HG03103 (cell line): ENCODE data around the gene TUBD1.
"Not testable (repeated sequence)": the region's sequence is repeated elsewhere in the genome, so short reads cannot be mapped to it uniquely, and the experiment has no call there.

Experiments
- ATAC-seq: cut with Tn5 transposase; IDR thresholded peaks from one replicate; pipeline ENCODE4 v1.9.1; 2021; ENCODE audit warnings: low read depth; ENCODE audit not compliant: unreplicated experiment

Gene TUBD1

DNA sequence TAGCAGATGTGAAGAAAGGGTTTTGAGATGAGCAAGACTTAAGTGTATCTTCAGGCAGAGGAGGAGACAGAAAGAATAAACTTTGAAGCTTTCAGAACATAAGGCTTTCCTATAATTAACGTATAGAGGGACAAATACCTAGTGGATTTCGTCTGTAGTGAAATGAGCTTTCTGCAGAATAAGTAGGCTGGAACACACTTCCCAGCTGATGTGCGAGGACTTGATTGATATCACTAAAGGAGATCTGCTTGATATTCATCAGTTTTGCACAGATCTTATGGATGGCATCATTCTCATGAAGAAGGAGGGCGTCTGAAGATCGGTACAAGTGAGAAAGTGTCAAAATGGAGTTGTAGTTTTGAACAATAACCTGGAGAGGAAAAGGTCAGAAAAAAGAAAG is 14.8 kb downstream of the TUBD1 start:
- no peak for ATAC-seq

DNA sequence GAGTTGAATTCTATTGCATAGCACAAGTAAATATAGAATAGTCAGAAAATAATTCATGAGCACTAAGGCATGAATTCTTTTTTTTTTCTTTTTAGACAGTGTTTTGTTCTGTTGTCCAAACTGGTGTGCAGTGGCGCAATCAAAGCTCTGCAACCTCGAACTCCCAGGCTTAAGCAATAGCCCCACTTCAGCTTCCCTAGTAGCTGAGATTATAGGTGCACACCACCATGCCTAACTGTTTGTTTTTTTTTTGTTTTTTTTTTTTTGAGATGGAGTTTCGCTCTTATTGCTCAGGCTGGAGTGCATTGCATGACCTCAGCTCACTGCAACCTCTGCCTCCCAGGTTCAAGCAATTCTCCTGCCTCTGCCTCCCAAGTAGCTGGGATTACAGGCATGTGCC is 16.6 kb downstream of the TUBD1 start:
- ATAC-seq, result no peak

DNA sequence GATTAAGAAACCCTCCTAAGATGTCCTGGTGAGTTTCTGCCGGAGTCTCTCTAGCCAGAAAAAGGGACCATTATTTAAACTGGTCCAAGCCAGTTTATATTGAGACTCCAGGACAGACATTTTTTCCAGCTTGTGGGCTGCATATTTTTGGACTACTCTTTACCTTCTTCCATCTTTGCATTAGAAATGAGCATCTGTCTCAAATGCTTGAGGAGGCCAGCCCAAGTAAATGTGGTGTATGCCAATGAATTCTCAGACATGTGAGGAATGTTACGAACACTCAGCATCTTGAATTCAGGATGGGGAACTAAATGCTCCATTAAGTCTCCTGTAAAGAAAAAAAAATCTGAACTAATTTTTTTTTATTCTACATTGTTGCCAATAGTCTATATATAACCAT is 18.4 kb downstream of the TUBD1 start:
- ATAC-seq, result no peak

DNA sequence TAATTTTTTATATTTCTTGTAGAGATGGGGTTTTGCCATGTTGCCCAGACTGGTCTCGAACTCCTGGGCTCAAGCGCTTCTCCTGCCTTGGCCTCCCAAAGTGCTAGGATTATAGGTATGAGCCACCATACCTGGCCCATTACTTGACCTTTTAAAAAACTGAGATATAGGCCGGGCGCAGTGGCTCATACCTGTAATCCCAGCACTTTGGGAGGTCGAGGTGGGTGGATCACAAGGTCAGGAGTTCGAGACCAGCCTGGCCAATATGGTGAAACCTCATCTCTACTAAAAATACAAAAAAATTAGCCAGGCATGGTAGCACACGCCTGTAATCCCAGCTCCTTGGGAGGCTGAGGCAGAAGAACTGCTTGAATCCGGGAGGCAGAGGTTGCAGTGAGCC is 19.3 kb downstream of the TUBD1 start:
- ATAC-seq, result not testable (repeated sequence)

DNA sequence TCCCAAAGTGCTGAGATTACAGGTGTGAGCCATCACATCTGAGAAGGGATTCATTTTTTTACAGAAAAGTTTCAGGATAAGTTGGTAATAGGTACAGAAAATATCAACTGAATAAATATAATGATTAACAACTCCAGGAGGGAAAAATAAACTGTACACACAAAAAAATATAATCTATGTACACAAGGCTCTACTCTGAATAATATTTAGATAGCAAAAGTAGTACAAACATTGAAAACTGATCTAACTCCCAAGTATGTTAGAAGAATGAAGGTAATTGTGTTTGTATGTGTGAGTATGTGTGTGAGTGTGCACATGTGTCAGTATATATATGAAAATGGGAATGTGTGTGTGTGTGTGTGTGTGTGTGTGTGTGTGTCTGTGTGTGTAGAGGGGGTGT is 20.4 kb downstream of the TUBD1 start:
- no peak for ATAC-seq

DNA sequence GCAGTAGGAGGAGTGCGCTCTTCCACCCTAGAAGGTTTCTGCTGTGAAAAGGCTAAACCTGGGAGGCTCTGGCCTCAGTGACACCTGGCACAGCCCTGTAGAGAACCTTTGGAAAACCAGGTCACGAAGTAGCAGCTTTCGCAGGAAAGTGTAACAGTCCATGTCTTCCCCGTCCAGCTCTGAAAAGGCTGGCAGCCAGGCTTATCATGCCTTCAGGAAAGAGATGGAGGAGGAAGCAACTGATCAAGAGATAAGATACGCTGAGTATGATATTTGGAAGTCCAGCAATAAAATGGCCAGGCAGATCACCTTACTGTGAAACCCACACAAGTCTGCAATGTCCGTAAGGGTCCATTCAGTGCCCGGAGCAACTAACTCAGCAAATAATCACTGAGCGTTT is 22.3 kb downstream of the TUBD1 start:
- ATAC-seq, result no peak

DNA sequence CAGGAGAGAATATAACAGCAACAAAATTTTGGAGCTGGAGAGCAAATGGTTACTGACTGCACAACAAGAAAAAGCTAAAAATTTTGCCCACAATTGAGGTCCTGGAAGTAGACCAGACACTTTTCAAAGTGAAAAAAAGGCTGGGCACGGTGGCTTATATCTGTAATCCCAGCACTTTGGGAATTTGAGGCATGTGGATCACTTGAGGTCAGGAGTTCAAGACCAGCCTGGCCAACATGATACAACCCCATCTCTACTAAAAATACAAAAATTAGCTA is 22.9 kb downstream of the TUBD1 start:
- no peak for ATAC-seq

DNA sequence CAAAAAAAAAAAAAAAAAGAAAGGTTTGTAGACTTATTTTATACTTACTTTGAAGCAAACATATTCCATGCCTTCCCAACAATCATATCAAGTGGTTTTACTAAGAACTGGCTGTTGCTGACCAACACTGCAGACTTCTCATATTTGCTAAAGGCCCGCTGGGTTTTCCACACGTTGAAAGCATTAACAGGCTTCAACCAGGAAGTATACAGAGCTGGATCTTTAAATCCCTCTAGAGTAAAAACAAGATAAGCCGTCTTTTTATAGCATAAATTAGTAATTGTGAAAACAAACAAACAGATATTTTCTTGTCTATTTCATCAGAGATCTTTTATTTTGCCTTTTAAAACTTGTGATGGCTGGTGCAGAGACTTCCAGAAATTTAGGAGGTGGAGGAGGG is 29.1 kb downstream of the TUBD1 start:
- ATAC-seq, result no peak

DNA sequence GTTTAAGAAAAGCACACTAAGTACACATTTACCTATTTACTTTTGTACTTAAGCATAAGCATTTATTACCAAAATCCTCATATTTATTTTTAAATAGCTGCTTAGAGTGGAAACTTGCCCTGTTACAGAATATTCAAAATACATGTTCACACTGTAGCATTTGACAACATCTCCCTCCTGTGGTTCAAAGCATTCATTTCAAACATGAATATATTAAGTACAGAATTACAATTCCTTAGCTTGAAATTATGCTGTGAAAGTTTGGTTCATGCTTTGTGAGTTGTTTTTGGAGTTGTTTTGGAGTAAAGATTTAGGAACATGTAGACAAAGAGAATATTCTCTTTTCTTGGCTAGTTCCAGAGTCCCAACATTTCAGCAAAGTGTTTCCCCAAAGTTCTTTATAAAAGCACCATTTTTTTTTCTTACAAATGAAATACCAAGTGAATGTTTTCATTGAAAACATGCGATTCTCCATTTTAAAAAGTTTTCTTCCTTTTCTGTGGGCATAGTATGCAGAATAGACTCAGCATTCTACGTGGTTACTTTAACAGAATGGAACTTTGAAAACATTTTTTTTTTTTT is 33.2 kb downstream of the TUBD1 start:
- no peak for ATAC-seq

DNA sequence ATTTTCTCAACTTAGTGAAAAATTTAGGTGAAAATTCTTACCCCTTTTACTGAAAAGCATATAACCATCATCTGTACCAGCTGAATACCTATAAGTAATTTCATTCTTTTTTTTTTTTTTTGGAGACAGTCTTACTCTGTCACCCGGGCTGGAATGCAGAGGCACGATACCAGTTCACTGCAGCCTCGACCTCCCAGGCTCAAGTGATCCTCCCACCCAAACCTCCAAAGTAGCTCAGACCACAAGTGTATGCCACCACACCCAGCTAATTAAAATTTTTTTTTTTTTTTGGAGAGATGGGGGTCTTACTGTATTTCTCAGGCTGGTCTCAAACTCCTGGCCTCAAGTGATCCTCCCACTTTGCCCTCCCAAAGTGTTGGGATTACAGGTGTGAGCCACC is 33.8 kb downstream of the TUBD1 start:
- ATAC-seq, result no peak

DNA sequence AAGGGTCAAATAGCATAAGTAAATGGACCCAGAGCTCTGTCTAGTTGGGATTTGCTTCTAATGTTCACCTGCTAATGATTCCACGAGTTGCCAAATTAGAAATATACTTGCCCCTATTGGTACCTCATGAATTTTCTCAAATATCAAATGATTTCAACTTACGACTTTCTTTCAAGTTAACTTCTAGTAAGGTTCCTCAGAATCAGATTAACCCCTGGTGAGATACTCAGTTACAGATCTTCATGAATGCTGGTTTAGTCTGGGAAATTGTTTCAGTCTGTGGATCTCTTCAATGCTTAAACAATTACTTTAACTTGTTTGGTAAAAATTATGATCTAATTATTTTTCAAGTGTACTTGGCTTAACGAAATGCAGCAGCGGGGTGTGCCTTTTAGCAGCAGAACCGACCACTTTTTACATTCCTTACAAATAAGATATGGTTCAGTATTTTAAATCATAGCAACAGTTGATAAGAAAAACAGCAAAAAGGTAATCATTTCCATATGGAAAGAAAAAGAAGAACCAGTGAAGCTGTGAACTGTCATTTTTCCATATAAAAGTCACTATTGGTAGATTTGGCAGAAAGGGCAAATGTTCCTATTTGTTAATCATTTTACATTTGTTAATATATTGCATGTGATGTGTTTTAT is 34.5 kb downstream of the TUBD1 start:
- ATAC-seq, result no peak

DNA sequence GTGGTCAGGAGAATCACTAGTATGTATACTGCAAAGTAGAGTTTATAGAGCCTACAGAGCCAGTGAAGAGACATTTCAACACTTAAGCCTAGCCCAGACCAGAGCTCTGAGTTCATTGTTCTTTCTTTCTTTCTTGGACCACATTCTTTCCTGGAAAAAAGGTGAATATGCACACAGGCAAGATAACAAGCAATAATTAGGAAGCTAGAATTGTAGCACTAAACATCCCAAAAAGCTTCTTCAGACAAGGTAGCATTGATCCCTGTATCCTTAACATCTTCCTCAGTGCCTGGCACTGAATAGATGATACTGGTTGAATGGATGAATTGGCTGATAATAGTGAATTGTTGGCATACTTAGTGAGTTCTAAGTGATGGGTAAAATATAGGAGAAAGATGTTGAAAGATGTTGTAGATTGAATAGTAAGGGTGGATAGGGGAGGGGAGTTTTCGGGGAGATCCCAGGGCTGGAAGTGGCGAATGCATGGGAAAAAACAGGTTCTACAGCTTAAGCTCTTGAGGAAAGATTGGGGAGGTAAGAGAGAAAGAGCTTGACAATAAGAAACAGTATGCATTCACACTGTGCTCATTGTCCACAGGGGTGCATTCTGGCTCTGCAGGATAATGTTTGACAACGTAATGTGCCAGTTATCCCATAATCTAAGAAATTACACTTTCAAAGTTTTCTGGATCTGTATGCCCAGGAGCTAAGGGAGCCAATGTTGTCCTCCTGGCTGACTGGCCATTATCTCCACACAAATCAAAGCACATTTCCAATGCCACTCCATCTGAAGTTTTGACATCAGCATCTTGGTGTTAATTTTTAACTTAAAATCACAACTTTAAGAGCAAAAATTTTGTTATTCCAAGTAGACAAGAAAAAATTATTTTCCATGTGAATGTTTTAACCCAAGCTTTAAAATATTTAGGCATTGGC is 35.6 kb downstream of the TUBD1 start:
- no peak for ATAC-seq

DNA sequence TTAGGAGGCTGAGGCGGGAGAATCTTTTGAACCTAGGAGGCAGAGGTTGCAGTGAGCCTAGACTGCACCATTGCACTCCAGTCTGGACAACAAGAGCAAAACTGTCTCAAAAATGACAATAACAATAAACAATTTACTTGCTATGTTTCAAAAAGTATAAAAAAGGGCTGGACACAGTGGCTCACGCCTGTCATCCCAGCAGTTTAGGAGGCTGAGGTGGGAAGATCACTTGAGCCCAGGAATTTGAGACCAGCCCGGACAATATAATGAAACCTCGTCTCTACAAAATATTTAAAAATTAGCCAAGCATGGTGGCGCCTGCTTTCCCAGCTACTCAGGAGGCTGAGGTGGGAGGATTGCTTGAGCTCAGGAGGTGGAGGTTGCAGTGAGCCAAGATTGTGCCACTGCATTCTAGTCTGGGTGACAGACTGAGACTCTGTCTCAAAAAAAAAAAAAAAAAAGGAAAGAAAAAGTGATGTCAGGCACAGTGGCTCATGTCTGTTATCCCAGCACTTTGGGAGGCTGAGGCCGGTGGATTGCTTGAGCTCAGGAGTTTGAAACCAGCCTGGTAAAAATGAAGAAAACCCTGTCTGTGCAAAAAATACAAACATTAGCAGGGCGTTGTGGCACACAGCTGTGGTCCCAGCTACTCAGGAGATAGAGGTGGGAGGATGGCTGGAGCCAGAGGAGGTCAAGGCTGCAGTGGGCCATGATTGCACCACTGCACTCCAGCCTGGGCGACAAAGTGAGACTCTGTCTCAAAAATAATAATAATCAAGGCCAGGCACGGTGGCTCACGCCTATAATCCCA is 38.6 kb downstream of the TUBD1 start:
- ATAC-seq, result not testable (repeated sequence)

DNA sequence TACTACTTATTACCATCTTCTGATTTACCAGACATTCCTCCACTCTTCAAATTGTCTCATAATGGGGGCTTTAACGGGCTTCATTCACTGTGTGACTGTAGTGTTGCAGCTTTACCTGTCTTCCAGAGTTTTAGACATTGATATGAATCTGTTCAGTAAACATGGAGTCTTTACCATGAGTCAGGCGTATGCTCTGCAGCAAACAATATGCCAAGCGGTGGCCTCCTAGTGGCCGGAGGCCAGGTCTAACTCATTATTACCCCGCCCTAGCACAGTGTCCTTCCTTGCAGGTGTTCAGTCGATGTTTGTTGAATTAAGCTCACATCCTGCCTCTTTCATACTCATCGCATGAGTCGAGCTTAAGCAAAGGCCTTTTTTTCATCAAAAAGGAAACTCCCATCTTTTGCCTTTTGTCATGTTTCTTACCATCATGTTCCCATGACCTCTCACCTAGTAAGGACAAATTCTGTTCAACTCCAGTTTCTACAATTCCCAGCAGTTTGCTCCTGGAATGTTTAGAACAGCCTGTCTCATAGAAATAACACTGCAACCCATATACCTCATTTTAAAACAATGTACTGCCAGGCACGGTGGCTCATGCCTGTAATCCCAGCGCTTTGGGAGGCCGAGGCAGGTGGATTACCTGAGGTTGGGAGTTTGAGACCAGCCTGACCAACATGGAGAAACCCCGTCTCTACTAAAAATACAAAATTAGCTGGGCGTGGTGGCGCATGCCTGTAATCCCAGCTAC is 39.4 kb downstream of the TUBD1 start:
- ATAC-seq, result no peak

DNA sequence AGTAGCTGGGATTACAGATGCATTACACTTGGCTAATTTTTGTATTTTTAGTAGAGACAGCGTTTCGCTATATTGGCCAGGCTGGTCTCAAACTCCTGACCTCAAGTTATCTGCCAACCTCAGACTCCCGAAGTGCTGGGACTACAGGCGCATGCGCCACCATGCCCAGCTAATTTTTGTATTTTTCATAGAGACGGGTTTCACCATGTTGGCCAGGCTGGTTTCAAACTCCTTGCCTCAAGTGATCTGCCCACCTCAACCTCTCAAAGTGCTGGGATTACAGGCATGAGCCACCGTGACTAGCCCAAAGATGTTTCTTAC is 39.9 kb downstream of the TUBD1 start:
- not testable (repeated sequence) for ATAC-seq

DNA sequence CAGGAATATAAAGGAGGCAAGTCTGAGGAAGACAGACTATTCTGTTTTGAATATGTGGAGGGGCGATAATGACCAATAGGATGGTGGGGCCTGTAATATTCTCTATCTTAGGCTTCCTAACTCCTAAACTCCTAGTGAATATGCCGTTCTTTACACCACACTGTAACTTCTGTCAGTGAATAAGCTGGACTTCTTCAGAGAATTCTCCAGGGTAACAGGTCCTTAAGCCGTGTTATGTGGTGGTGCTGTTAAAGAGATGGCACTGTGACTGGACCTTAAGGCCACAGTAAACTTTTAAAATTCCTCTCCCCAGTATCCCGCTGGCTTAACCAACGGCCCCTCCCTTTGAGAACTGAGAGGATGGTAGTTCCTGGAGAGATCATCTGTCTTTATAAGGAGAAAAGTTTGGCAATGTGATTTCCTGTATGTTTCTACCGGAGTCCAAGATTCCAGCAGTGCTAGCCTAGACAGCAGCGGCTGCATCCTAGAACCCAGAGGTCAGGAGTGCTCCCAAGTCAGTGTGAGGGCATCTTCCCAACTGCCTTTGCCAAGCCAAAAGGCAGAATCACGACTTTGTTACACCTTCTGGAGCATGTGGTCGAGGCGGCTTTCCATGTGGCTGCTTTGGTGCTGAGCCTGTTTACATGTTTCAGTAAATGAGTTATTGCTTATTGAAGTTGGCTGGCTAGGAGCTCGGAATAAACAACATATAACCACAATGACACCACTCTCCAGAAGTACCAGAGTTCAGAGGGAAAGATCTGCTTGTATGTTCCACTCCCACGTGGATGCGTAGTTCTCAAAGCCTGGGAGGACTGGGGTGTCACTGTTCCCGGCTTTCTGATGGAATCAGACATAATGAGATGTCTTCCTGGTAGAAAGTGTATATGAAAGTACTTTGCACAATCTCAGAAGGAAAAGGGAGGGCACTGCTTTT is 41.0 kb downstream of the TUBD1 start:
- ATAC-seq, result no peak

DNA sequence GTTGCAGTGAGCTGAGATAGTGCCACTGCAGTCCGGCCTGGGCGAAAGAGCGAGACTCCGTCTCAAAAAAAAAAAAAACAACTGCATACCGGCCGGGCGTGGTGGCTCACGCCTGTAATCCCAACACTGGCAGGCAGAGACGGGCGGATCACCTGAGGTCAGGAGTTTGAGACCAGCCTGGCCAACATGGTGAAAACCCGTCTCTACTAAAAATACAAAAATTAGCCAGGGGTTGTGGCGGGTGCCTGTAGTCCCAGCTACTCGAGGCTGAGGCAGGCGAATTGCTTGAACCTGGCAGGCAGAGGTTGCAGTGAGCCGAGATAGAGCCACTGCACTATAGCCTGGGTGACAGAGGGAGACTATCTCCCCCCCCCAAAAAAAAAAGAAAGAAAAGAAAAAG is 42.4 kb downstream of the TUBD1 start:
- not testable (repeated sequence) for ATAC-seq

DNA sequence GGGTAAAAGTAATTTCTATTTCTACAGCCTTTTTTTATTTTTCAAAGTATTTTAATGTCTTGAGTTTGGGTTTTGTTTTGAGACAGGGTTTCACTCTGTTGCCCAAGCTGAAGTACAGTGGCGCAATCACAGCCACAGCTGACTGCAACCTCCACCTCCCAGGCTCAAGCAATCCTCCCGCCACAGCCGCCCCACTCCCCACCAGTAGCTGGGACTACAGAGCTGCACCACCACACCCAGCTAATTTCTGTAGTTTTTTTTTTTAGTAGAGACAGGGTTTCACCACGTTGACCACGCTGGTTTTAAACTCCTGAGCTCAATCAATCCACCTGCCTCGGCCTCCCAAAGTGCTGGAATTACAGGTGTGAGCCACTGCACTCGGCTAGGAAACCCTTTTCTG is 44.0 kb downstream of the TUBD1 start:
- ATAC-seq, result no peak

DNA sequence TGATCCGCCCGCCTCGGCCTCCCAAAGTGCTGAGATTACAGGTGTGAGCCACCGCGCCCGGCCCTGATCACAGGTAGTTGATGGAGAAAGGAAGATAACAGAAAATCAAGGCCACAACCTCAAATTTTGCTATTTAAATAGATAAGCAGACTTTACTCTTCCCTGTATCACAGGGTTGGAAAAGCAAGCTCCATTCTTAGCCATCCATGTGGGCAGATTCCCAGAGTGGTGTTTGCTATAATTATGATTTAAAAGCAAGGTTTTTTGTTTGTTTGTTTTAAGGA is 44.4 kb downstream of the TUBD1 start:
- no peak for ATAC-seq
